Large intestine (tissue), 3 donors: Measurements from ENCODE around the gene NCKAP5. TPM values are rescaled to one million over a fixed set of nuclear protein-coding genes. Genes with fewer than 3 reads are reported as not detected.
"Not testable (repeated sequence)": the region's sequence is repeated elsewhere in the genome, so short reads cannot be mapped to it uniquely, and the experiment has no call there.

Experiments used
- DNase-seq, 2 donors: peaks; one replicate each; pipeline versions ENCODE4 v3.0.0 to v3.0.0-alpha.2; 2013
- H3K27ac ChIP-seq: one replicate; pipeline ENCODE4 v1.5.1; 2013; ENCODE audit warnings: low read length
- H3K27me3 ChIP-seq: 2 replicates; pipeline ENCODE4 v1.6.1; 2013; ENCODE audit warnings: low read length; ENCODE audit not compliant: control insufficient read depth, insufficient read depth
- H3K36me3 ChIP-seq: 2 replicates; pipeline ENCODE4 v1.6.1; 2013; ENCODE audit warnings: low read length; ENCODE audit not compliant: control insufficient read depth, insufficient read depth
- H3K4me1 ChIP-seq: one replicate; pipeline ENCODE4 v1.6.1; 2013; ENCODE audit warnings: low read length; ENCODE audit not compliant: control insufficient read depth, insufficient read depth
- H3K4me3 ChIP-seq: one replicate; pipeline ENCODE4 v1.5.1; 2013; ENCODE audit warnings: low read length
- H3K9me3 ChIP-seq: one replicate; pipeline ENCODE4 v1.6.1; 2013; ENCODE audit warnings: mild to moderate bottlenecking, low read depth, low read length, moderate library complexity; ENCODE audit not compliant: control insufficient read depth
- WGBS: methylation state at CpG from one replicate; pipeline ENCODE4 v1.1.5; 2013; ENCODE audit warnings: low lambda C conversion rate; ENCODE audit not compliant: insufficient coverage; 5-methylcytosine and 5-hydroxymethylcytosine counted together
- polyA plus RNA-seq: library from polyadenylated mRNA; unstranded; fragments of 120-200 nt; gene quantifications from one replicate; pipeline ENCODE4 v1.2.1, GENCODE V29; 2013

Gene NCKAP5
- polyA plus RNA-seq, 1 donor: 4.3 TPM

GRCh38 chr2:133232556-133232955 lies 335.7 kb downstream of the NCKAP5 start:
- no peak overlapping the region for H3K27ac ChIP-seq
- no peaks in the 10 kb centered on the region for H3K36me3 ChIP-seq
- WGBS: no CpG with 5 or more reads among the region's 1 CpG
- H3K4me1 ChIP-seq: no peaks in the 10 kb centered on the region
- H3K9me3 ChIP-seq: no peaks in the 10 kb centered on the region
- H3K4me3 ChIP-seq: no peak overlapping the region
- DNase-seq: no peak
- no peaks in the 10 kb centered on the region for H3K27me3 ChIP-seq

- WGBS: no CpG with 5 or more reads among the region's 1 CpG
- no peak overlapping the region for H3K27ac ChIP-seq
- no peak for DNase-seq
- no peaks in the 10 kb centered on the region for H3K27me3 ChIP-seq
- H3K4me3 ChIP-seq: no peak overlapping the region
- H3K36me3 ChIP-seq: no peaks in the 10 kb centered on the region
- no peaks in the 10 kb centered on the region for H3K9me3 ChIP-seq
- no peaks in the 10 kb centered on the region for H3K4me1 ChIP-seq
Observed at GRCh38 chr2:133231264-133231663, 337.0 kb downstream of the NCKAP5 start.

- Histone ChIP-seq H3K27me3 (no peaks in the 10 kb centered on the region), H3K4me3 (no peak overlapping the region), H3K36me3 (no peaks in the 10 kb centered on the region), H3K9me3 (no peaks in the 10 kb centered on the region), H3K4me1 (no peaks in the 10 kb centered on the region), H3K27ac (no peak overlapping the region)
- no CpG with 5 or more reads among the region's 1 CpG for WGBS
- DNase-seq: no peak
Observed at GRCh38 chr2:133229974-133230373, 338.3 kb downstream of the NCKAP5 start.

GRCh38 chr2:133223226-133223625 lies 345.0 kb downstream of the NCKAP5 start:
- no peak overlapping the region for H3K27ac ChIP-seq
- H3K9me3 ChIP-seq: no peaks in the 10 kb centered on the region
- no CpG with 5 or more reads among the region's 9 CpGs for WGBS
- DNase-seq: no peak
- no peaks in the 10 kb centered on the region for H3K4me1 ChIP-seq
- no peak overlapping the region for H3K4me3 ChIP-seq
- no peaks in the 10 kb centered on the region for H3K27me3 ChIP-seq
- H3K36me3 ChIP-seq: no peaks in the 10 kb centered on the region

- H3K9me3 ChIP-seq: no peaks in the 10 kb centered on the region
- no peak overlapping the region for H3K27ac ChIP-seq
Observed at GRCh38 chr2:133221398-133221797, 346.9 kb downstream of the NCKAP5 start.

GRCh38 chr2:133218204-133218603 lies 350.1 kb downstream of the NCKAP5 start:
- H3K36me3 ChIP-seq: no peaks in the 10 kb centered on the region
- no peaks in the 10 kb centered on the region for H3K9me3 ChIP-seq
- no peaks in the 10 kb centered on the region for H3K27me3 ChIP-seq
- no peak overlapping the region for H3K4me3 ChIP-seq
- H3K4me1 ChIP-seq: no peaks in the 10 kb centered on the region
- WGBS: 100% methylated on average over 1 of the region's 4 CpGs
- no peak overlapping the region for H3K27ac ChIP-seq
- DNase-seq: no peak

More at GRCh38 chr2:133221398-133221797, 346.9 kb downstream of the NCKAP5 start:
- Histone ChIP-seq H3K27me3 (no peaks in the 10 kb centered on the region), H3K36me3 (no peaks in the 10 kb centered on the region), H3K4me3 (no peak overlapping the region), H3K4me1 (no peaks in the 10 kb centered on the region)
- no CpG with 5 or more reads among the region's 3 CpGs for WGBS
- no peak for DNase-seq

GRCh38 chr2:133215477-133215876 lies 352.8 kb downstream of the NCKAP5 start:
- Histone ChIP-seq H3K4me1 (no peaks in the 10 kb centered on the region), H3K27me3 (no peaks in the 10 kb centered on the region)
- DNase-seq: no peak

GRCh38 chr2:133213651-133214050 lies 354.6 kb downstream of the NCKAP5 start:
- Histone ChIP-seq H3K9me3 (no peaks in the 10 kb centered on the region), H3K27me3 (no peaks in the 10 kb centered on the region), H3K36me3 (no peaks in the 10 kb centered on the region), H3K27ac (no peak overlapping the region), H3K4me1 (no peaks in the 10 kb centered on the region), H3K4me3 (no peak overlapping the region)
- no peak for DNase-seq
- WGBS: 67% methylated on average over 1 of the region's 5 CpGs

More at GRCh38 chr2:133215477-133215876, 352.8 kb downstream of the NCKAP5 start:
- Histone ChIP-seq H3K27ac (no peak overlapping the region), H3K36me3 (no peaks in the 10 kb centered on the region), H3K4me3 (no peak overlapping the region), H3K9me3 (no peaks in the 10 kb centered on the region)

- Histone ChIP-seq H3K27me3 (no peaks in the 10 kb centered on the region), H3K27ac (no peak overlapping the region), H3K4me3 (no peak overlapping the region), H3K36me3 (no peaks in the 10 kb centered on the region), H3K4me1 (no peaks in the 10 kb centered on the region), H3K9me3 (peaks cover 6% of the 10 kb centered on the region)
- WGBS: 100% methylated on average over 1 of the region's 2 CpGs
- DNase-seq: no peak
Observed at GRCh38 chr2:133209325-133209724, 358.9 kb downstream of the NCKAP5 start.

- not testable (repeated sequence) for H3K36me3 ChIP-seq, DNase-seq, H3K4me1 ChIP-seq, H3K4me3 ChIP-seq, H3K27ac ChIP-seq, H3K27me3 ChIP-seq, H3K9me3 ChIP-seq
- 100% methylated on average over 1 of the region's 7 CpGs for WGBS
Observed at GRCh38 chr2:133206666-133207065, 361.6 kb downstream of the NCKAP5 start.

- no peak overlapping the region for H3K27ac ChIP-seq
- no peaks in the 10 kb centered on the region for H3K27me3 ChIP-seq
- no peak for DNase-seq
- H3K9me3 ChIP-seq: peaks cover 6% of the 10 kb centered on the region
- H3K4me3 ChIP-seq: no peak overlapping the region
- no CpG with 5 or more reads among the region's 4 CpGs for WGBS
- H3K36me3 ChIP-seq: no peaks in the 10 kb centered on the region
- no peaks in the 10 kb centered on the region for H3K4me1 ChIP-seq
Observed at GRCh38 chr2:133204421-133204820, 363.8 kb downstream of the NCKAP5 start.
